NCI-H2196 (cell line): Measurements from ENCODE around the gene MEGF9.
"Not testable (repeated sequence)": the region's sequence is repeated elsewhere in the genome, so short reads cannot be mapped to it uniquely, and the experiment has no call there.

Source experiments
- DNase-seq: peaks from one replicate; lab custom pipeline; 2025; ENCODE audit not compliant: unreplicated experiment; lab: John Stamatoyannopoulos, UW

MEGF9 gene

DNA sequence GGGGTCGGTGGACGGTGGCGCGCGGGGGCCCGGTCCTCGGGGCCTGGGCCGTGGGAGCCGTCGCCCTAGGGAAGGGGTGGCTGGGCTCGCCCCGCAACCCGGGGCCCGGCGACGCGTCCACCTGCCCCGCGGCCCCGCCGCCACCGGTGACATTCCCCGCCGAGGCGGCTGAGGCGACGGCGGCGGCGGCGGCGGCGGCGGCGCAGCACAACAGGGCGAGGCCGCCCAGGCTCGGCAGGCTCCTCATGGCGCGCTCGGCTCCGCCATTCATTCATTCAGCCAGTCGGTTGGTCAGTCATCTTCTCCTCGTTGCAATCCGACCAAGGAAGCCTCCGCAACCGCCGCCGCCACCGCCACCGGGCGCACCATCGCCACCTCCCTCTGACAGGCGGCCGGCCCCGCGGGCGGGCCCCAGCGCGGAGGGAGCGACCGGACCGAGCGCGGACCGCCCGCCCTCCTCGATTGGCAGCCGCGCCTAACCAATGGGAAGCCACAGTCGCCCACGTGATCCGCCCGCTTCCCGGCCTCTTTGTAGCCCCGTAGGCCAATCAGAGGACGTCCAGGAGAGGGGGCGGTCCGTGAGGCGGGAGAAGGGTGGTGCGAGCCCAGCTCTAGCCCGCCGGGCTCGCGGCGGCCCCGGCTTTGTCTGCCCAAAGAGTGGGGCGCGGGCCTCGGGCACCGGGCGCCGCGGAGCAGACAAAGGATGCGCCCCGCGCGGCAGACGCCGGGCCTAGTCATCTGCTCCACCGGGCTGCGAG is at the start of gene MEGF9:
Gene MEGF9 (minus strand): TSS at position 383 of the 758 bp plus-strand sequence. CDS start 112 bp downstream, at position 271.
- DNase-seq = peak; percentile 97

GRCh38 chr9:120761006-120761405 is 46.7 kb upstream of the MEGF9 start:
- no peak for DNase-seq

DNA sequence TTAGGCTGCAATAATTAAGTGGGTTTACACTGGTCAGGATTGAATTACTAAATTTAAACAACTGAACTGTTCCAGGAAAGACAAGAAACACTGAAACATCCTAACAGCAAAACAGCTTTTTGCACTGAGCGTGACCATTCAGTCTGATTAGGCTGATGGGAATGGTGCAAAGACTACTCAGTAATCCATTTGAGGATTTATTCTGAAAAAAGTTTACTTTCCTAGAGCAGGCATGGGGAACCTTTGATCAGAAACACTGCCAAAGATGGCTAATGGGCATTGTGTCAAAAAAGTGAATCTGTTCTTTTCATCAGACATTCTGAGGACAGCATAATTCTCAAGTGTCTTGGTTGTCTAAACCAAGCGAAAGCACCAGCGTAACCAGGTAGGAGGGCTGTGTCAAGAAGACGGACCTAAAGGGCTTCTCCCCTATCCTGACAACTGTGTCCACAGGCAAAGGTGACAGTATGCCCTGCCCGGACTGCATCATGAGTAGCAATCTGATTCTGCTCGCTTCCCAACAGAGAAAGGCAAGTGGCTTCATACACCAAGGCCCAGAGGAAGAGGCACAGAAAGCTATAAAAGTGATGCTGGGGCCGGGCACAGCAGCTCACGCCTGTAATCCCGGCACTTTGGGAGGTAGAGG is 45.6 kb upstream of the MEGF9 start:
- DNase-seq = no peak

DNA sequence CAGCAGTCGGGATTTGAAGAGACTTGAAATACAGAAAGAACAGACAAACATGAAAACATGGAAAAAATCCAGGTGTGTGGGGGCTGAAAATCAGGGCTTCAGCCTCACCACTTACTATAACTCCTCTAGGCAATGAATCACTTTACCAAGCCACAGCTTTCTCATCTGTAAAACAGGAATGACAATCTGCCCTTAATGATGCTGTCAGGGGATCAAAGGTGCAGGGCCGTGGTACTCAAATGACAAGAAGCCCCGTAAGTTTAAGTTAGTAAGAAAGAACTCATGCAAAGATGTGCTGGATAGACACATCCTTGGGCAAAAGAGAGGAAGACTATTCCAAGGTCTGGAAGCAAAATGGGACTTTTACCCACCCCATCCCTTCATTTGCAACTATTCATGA is 44.3 kb upstream of the MEGF9 start:
- DNase-seq = no peak

- DNase-seq = no peak
Observed at GRCh38 chr9:120757026-120757913, 43.0 kb upstream of the MEGF9 start.

DNA sequence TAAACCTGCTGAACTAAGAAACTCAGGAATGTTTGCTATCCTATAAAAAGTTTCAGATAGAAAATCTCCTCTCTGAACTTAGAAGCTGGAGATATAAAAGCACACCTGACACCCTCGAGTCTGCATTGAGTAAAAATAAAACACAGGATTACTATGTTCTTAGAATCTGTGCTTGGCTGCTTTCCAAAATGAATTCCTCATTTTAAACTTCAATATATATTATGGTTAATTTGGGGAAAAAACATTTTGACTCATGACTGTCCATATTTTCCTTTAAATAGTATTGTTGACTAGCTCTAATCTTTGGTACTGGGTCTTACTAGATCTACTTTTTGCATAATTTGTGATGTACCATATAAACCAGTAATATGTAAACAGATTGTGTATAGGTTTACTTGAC is 42.3 kb upstream of the MEGF9 start:
- no peak for DNase-seq

DNA sequence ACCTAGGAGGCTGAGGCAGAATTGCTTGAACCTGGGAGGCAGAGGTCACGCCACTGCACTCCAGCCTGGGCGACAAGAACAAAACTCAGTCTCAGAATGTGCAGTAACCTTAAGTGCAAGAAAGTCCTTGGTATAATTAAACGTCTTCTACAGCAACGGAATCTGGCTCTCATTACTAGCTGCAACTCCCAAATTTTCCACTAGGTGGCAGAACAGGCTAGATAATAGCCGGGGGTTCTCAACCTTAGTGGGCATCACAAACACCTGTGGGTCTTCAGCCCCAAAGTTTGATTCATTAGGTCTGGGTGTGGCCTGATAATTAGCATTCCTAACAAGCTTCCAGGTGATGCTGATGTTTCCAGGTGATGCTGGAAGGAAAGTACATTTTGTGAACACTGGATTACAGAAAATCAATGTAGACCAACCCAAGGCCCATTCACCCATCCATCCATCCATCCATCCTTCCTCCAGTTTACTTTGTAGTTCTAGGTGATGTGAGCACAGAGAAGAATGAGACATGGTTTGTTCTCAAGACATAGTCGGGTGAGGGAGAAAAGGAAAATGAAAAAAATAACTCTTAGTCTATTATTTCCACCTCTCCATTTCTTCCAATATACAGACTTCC is 41.7 kb upstream of the MEGF9 start:
- peak; percentile 68 for DNase-seq

DNA sequence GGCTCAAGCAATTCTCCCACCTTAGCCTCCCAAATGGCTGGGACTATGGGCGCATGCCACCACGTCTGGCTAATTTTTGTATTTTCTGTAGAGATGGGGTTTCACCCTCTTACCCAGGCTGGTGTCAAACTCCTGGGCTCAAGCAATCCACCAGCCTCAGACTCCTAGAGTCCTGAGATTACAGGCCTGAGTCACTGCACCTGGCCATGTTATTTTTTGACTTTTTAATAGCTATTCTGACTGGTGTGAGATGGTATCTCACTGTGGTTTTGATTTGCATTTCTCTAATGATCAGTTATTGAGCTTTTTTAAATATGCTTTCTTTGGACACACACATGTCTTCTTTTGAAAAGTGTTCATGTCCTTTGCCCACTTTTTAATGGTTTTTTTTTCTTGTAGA is 40.8 kb upstream of the MEGF9 start:
- DNase-seq = no peak

DNA sequence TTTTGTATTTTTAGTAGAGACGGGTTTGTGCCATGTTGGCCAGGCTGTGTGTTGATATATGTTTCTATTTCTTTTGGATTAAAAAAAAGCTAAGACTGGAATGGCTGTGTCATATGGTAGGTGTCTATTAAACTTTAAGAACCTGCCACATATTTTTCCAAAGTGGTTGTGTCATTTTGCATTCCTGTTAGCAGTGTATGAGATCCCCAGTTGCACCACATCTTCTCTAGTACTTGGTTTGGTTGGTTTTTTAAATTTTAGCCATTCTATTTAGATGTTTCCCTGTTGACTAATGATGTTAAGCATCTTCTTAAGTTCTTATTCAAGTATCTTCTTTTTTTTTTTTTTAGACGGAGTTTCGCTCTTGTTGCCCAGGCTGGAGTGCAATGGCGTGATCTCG is 36.2 kb upstream of the MEGF9 start:
- no peak for DNase-seq

GRCh38 chr9:120746366-120746765 is 32.1 kb upstream of the MEGF9 start:
- not testable (repeated sequence) for DNase-seq

- DNase-seq = no peak
Observed at GRCh38 chr9:120745278-120745677, 31.0 kb upstream of the MEGF9 start.

- peak; percentile 26 for DNase-seq
Observed at GRCh38 chr9:120742951-120743416, 28.7 kb upstream of the MEGF9 start.

- no peak for DNase-seq
Observed at GRCh38 chr9:120741701-120742100, 27.4 kb upstream of the MEGF9 start.

DNA sequence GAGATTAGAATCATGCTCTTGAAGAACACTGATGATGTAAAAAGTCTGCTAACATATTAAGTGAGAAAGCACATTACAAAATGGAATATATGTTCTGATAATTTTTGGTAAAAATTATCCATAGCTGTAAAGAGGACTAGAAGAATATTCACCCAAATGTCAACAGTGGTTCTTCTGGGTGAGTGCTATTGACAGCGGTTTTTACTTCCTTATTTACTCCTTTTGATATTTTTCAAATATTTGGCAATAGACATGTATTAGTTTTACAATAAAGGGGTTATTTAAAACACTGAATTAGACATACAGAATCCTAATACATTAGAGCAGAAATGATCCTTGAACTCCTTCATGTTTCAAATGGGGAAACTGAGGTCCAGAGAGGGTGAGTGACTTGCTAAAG is 26.9 kb upstream of the MEGF9 start:
- no peak for DNase-seq

GRCh38 chr9:120740132-120740531 is 25.9 kb upstream of the MEGF9 start:
- DNase-seq = no peak

GRCh38 chr9:120737416-120738165 is 23.3 kb upstream of the MEGF9 start:
- no peak for DNase-seq

DNA sequence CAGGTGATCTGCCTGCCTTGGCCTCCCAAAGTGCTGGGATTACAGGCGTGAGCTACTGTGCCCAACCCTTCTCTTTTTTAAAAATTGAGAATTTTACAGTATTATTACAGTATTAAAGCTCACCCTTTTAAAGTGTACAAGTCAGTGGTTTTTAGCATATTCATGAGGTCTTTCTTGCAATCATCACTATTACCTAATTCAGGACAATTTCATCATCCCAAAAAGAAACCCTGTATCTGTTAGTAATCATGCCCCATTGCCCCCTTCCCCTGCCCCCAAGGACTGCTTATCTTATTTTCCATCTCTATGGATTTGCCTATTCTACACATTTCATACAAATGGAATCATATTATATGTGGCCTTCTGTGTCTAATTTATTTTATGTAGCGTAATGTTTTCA is 22.6 kb upstream of the MEGF9 start:
- DNase-seq = no peak

- no peak for DNase-seq
Observed at GRCh38 chr9:120735415-120736126, 21.3 kb upstream of the MEGF9 start.

- DNase-seq = no peak
Observed at GRCh38 chr9:120734607-120735410, 20.5 kb upstream of the MEGF9 start.
